GM12878 (cell line): ENCODE data around the gene TRMT44.

Source experiments
- BRCA1 ChIP-seq: IDR thresholded peaks from 2 replicates; pipeline ENCODE4 v1.6.1; 2011; ENCODE audit warnings: low read depth, low read length, improper control_type of control experiment
- ZNF274 ChIP-seq: IDR thresholded peaks from one replicate; pipeline ENCODE4 v1.8.0; 2011; ENCODE audit not compliant: insufficient read length, insufficient read depth
- ZNF622 ChIP-seq: fragments of 450-650 bp; IDR thresholded peaks from 2 replicates; pipeline ENCODE4 v1.6.1; 2017; ENCODE audit warnings: mild to moderate bottlenecking, inconsistent platforms
- ZZZ3 ChIP-seq: IDR thresholded peaks from 2 replicates; pipeline ENCODE4 v1.6.1; 2011; ENCODE audit warnings: low read depth; ENCODE audit not compliant: control insufficient read depth, insufficient read length

- no peak for TF ChIP-seq ZZZ3
- TF ChIP-seq ZNF274: no peak
- no peak for TF ChIP-seq ZNF622
- no peak for TF ChIP-seq BRCA1
Measured at GRCh38 chr4:8451440-8452182, 11.0 kb downstream of the TRMT44 start.
